ENCODE results near the gene HS6ST1.

DNA sequence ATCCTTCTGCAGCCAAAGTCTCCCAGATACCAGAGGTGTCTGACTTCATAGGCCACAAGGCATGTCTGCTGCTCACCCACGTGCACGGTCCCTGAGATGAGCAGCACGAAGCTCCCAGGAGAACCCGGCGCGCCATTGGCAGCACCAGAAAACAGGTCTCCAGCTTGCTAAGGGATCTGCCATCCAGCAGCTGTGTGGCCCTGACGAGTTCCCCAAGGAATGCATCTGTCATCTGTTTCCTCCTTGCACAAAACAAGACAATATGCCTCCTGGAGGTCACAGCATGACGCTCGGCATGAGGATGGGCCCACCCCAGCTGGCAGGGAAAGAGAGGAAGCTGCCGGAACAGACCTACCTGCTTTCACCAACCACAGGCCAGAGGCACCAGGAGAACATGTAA is 29.2 kb downstream of the HS6ST1 start:
- TF ChIP-seq, protein P1, sequence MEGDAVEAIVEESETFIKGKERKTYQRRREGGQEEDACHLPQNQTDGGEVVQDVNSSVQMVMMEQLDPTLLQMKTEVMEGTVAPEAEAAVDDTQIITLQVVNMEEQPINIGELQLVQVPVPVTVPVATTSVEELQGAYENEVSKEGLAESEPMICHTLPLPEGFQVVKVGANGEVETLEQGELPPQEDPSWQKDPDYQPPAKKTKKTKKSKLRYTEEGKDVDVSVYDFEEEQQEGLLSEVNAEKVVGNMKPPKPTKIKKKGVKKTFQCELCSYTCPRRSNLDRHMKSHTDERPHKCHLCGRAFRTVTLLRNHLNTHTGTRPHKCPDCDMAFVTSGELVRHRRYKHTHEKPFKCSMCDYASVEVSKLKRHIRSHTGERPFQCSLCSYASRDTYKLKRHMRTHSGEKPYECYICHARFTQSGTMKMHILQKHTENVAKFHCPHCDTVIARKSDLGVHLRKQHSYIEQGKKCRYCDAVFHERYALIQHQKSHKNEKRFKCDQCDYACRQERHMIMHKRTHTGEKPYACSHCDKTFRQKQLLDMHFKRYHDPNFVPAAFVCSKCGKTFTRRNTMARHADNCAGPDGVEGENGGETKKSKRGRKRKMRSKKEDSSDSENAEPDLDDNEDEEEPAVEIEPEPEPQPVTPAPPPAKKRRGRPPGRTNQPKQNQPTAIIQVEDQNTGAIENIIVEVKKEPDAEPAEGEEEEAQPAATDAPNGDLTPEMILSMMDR (IDR thresholded peaks at IDR 0.05): no peak
- no peak for TF ChIP-seq POLR2A (IDR thresholded peaks at IDR 0.05)
- no peak for TF ChIP-seq POLR2AphosphoS5 (IDR thresholded peaks at IDR 0.05)
